ENCODE data around the gene GSK3A. TPM values are rescaled to one million over a fixed set of nuclear protein-coding genes. Genes with fewer than 3 reads are reported as not detected.

Gene GSK3A
- total and polyA plus RNA-seq, 2 experiments from 2014 or later, result 17.7 to 40.7 TPM

DNA sequence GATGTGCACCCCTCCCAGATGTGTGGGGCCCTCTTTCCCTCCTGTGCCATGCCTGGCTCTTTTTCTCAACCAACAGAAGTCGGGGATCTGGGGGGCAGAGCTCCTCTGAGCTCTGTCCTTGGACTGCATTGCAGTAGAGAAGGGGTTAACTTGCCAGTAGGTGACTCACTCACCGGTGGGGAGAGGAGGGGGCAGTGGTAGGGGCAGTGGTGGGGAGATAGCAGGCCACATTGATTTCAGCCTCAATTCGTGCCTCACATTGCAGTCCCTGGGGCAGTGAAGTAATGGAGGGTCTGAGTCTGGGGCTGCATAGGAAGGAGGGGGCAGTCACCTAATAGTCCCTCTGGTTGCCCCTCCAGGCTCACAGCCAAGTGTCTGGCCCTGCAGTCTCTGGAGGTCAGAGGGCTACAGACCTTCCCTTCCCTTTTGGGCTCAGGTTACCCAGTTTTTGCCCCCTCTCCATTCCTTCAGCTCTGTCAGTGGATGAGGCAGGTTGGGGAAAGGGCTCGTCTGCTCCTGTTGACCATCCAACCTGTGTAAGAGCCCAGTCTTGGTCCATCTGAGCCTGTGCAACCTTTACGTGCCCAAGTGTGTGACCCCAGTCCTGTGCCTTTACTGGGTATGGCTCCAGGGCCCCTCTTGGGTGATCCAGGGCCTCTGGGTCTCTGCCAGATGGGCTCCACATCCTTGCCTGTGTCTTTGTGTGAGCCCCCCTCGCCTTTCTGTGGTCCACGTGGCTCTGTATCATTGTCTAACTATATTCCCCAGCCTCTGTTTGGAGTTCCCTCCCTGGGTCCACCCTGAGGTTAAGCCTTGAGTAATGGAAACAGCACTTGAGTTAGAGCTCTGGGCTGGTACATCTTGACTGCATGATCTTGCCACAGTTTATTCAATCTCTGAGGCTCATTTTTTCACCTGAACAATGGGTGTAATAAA, 39.7 kb upstream of the GSK3A start:
- H3F3A ChIP-seq (replicated peaks; ENCODE audit: low read depth), result peaks cover 23% of the 10 kb centered on the region
- H3K4me3 ChIP-seq, result peak overlapping the region; percentile 96
- no peak overlapping the region for H3K27ac ChIP-seq (ENCODE audit: low read depth)
- peaks cover under 1% of the 10 kb centered on the region for H3K36me3 Mint-ChIP-seq (ENCODE audit: low read depth)
- H3K4me1 ChIP-seq (ENCODE audit: insufficient read depth), result peaks cover 32% of the 10 kb centered on the region
- no peak overlapping the region for H2AFZ ChIP-seq
- TF ChIP-seq, protein P1, sequence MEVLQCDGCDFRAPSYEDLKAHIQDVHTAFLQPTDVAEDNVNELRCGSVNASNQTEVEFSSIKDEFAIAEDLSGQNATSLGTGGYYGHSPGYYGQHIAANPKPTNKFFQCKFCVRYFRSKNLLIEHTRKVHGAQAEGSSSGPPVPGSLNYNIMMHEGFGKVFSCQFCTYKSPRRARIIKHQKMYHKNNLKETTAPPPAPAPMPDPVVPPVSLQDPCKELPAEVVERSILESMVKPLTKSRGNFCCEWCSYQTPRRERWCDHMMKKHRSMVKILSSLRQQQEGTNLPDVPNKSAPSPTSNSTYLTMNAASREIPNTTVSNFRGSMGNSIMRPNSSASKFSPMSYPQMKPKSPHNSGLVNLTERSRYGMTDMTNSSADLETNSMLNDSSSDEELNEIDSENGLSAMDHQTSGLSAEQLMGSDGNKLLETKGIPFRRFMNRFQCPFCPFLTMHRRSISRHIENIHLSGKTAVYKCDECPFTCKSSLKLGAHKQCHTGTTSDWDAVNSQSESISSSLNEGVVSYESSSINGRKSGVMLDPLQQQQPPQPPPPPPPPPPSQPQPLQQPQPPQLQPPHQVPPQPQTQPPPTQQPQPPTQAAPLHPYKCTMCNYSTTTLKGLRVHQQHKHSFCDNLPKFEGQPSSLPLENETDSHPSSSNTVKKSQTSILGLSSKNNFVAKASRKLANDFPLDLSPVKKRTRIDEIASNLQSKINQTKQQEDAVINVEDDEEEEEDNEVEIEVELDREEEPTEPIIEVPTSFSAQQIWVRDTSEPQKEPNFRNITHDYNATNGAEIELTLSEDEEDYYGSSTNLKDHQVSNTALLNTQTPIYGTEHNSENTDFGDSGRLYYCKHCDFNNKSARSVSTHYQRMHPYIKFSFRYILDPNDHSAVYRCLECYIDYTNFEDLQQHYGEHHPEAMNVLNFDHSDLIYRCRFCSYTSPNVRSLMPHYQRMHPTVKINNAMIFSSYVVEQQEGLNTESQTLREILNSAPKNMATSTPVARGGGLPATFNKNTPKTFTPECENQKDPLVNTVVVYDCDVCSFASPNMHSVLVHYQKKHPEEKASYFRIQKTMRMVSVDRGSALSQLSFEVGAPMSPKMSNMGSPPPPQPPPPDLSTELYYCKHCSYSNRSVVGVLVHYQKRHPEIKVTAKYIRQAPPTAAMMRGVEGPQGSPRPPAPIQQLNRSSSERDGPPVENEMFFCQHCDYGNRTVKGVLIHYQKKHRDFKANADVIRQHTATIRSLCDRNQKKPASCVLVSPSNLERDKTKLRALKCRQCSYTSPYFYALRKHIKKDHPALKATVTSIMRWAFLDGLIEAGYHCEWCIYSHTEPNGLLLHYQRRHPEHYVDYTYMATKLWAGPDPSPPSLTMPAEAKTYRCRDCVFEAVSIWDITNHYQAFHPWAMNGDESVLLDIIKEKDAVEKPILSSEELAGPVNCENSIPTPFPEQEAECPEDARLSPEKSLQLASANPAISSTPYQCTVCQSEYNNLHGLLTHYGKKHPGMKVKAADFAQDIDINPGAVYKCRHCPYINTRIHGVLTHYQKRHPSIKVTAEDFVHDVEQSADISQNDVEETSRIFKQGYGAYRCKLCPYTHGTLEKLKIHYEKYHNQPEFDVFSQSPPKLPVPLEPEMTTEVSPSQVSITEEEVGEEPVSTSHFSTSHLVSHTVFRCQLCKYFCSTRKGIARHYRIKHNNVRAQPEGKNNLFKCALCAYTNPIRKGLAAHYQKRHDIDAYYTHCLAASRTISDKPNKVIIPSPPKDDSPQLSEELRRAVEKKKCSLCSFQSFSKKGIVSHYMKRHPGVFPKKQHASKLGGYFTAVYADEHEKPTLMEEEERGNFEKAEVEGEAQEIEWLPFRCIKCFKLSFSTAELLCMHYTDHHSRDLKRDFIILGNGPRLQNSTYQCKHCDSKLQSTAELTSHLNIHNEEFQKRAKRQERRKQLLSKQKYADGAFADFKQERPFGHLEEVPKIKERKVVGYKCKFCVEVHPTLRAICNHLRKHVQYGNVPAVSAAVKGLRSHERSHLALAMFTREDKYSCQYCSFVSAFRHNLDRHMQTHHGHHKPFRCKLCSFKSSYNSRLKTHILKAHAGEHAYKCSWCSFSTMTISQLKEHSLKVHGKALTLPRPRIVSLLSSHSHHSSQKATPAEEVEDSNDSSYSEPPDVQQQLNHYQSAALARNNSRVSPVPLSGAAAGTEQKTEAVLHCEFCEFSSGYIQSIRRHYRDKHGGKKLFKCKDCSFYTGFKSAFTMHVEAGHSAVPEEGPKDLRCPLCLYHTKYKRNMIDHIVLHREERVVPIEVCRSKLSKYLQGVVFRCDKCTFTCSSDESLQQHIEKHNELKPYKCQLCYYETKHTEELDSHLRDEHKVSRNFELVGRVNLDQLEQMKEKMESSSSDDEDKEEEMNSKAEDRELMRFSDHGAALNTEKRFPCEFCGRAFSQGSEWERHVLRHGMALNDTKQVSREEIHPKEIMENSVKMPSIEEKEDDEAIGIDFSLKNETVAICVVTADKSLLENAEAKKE (CRISPR knock-in tag; IDR thresholded peaks at IDR 0.05), result no peak
- TF ChIP-seq, protein P2, sequence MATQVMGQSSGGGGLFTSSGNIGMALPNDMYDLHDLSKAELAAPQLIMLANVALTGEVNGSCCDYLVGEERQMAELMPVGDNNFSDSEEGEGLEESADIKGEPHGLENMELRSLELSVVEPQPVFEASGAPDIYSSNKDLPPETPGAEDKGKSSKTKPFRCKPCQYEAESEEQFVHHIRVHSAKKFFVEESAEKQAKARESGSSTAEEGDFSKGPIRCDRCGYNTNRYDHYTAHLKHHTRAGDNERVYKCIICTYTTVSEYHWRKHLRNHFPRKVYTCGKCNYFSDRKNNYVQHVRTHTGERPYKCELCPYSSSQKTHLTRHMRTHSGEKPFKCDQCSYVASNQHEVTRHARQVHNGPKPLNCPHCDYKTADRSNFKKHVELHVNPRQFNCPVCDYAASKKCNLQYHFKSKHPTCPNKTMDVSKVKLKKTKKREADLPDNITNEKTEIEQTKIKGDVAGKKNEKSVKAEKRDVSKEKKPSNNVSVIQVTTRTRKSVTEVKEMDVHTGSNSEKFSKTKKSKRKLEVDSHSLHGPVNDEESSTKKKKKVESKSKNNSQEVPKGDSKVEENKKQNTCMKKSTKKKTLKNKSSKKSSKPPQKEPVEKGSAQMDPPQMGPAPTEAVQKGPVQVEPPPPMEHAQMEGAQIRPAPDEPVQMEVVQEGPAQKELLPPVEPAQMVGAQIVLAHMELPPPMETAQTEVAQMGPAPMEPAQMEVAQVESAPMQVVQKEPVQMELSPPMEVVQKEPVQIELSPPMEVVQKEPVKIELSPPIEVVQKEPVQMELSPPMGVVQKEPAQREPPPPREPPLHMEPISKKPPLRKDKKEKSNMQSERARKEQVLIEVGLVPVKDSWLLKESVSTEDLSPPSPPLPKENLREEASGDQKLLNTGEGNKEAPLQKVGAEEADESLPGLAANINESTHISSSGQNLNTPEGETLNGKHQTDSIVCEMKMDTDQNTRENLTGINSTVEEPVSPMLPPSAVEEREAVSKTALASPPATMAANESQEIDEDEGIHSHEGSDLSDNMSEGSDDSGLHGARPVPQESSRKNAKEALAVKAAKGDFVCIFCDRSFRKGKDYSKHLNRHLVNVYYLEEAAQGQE (IDR thresholded peaks at IDR 0.05; ENCODE audit: unreplicated experiment), result no peak
- TF ChIP-seq EZH2 (IDR thresholded peaks at IDR 0.05; ENCODE audit: low read depth, unreplicated experiment) (no peak), ZNF331 (CRISPR knock-in tag; IDR thresholded peaks at IDR 0.05; ENCODE audit: low read depth) (no peak), EZH2phosphoT487 (IDR thresholded peaks at IDR 0.05; ENCODE audit: unreplicated experiment) (no peak), POLR2AphosphoS5 (IDR thresholded peaks at IDR 0.05; ENCODE audit: low read depth) (no peak), STAT1 (IDR thresholded peaks at IDR 0.05; ENCODE audit: unreplicated experiment) (no peak), ZNF114 (CRISPR knock-in tag; IDR thresholded peaks at IDR 0.05) (no peak), NANOG (IDR thresholded peaks at IDR 0.05; ENCODE audit: borderline replicate concordance) (no peak), JUNB (IDR thresholded peaks at IDR 0.05; ENCODE audit: unreplicated experiment) (no peak), CREB1 (CRISPR knock-in tag; IDR thresholded peaks at IDR 0.05; ENCODE audit: low read depth) (no peak)
- TF ChIP-seq, protein P3, sequence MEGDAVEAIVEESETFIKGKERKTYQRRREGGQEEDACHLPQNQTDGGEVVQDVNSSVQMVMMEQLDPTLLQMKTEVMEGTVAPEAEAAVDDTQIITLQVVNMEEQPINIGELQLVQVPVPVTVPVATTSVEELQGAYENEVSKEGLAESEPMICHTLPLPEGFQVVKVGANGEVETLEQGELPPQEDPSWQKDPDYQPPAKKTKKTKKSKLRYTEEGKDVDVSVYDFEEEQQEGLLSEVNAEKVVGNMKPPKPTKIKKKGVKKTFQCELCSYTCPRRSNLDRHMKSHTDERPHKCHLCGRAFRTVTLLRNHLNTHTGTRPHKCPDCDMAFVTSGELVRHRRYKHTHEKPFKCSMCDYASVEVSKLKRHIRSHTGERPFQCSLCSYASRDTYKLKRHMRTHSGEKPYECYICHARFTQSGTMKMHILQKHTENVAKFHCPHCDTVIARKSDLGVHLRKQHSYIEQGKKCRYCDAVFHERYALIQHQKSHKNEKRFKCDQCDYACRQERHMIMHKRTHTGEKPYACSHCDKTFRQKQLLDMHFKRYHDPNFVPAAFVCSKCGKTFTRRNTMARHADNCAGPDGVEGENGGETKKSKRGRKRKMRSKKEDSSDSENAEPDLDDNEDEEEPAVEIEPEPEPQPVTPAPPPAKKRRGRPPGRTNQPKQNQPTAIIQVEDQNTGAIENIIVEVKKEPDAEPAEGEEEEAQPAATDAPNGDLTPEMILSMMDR (conservative IDR thresholded peaks at IDR 0.05; ENCODE audit: low read depth in 2 of 2), result no peak
- TF ChIP-seq, protein P4, sequence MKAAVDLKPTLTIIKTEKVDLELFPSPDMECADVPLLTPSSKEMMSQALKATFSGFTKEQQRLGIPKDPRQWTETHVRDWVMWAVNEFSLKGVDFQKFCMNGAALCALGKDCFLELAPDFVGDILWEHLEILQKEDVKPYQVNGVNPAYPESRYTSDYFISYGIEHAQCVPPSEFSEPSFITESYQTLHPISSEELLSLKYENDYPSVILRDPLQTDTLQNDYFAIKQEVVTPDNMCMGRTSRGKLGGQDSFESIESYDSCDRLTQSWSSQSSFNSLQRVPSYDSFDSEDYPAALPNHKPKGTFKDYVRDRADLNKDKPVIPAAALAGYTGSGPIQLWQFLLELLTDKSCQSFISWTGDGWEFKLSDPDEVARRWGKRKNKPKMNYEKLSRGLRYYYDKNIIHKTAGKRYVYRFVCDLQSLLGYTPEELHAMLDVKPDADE (IDR thresholded peaks at IDR 0.05), result no peak
- no peaks in the 10 kb centered on the region for H3K9me3 Mint-ChIP-seq
- no peaks in the 10 kb centered on the region for H3K9me2 ChIP-seq (ENCODE audit: insufficient read depth)
- H4K20me1 ChIP-seq (replicated peaks; ENCODE audit: insufficient read depth), result no peaks in the 10 kb centered on the region
- H3K79me2 ChIP-seq (replicated peaks; ENCODE audit: insufficient read depth), result peaks cover 20% of the 10 kb centered on the region
- DNase-seq (ENCODE audit: low spot score) (peak; percentile 57), ATAC-seq (peak; percentile 18)
- peaks cover 43% of the 10 kb centered on the region for H3K4me1 Mint-ChIP-seq
- peaks cover 23% of the 10 kb centered on the region for H3K27me3 Mint-ChIP-seq (ENCODE audit: insufficient read depth, low read depth, poor library complexity)
- peak overlapping the region; percentile 69 for H3K4me3 Mint-ChIP-seq
- no peaks in the 10 kb centered on the region for H3K27me3 ChIP-seq (ENCODE audit: insufficient read depth)
- peak overlapping the region; percentile 74 for H3K27ac Mint-ChIP-seq
- H3K36me3 ChIP-seq (ENCODE audit: insufficient read depth), result no peaks in the 10 kb centered on the region
- peak overlapping the region; percentile 81 for H3K4me2 ChIP-seq
